Measurements from ENCODE around the gene NRG3.

The NRG3 gene

DNA sequence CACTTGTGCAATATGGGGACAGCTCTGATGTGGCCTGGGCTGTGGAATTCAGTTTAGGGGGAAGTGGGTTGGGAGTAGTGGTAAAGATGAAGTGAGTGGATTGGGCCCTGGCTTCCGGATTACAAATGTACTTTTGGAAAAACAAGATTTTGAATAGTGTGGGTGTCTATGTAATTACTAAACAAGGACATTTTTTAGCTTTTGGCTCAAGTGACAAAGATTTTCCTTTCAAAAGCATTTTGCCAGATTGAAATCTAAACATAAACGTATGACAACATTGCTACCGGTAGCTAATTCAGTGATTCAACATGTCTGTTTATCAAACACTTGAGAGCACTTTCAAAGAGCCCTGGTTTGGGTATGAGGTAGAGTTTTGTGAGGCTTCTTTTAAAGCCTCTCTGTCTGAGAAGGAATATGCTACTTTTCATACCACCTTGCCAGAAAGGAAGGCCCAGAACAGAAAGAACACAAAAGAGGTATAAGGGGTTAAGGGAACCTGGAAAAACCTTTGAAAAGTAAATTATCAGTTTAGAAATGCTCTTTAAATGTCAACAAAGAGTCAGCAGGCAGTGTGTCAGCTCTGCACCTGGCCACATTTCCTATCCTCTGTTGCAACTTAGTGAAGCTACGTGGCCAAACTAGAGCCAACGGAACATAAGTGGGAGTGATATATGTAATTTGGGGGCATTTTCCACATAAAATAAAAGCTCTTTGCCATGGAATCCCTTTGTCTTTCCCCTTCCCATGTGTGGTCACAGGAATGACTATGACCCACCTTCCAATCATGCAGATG is 516.1 kb downstream of the NRG3 start:
- no peak for ATAC-seq
- TF ChIP-seq, protein P1, sequence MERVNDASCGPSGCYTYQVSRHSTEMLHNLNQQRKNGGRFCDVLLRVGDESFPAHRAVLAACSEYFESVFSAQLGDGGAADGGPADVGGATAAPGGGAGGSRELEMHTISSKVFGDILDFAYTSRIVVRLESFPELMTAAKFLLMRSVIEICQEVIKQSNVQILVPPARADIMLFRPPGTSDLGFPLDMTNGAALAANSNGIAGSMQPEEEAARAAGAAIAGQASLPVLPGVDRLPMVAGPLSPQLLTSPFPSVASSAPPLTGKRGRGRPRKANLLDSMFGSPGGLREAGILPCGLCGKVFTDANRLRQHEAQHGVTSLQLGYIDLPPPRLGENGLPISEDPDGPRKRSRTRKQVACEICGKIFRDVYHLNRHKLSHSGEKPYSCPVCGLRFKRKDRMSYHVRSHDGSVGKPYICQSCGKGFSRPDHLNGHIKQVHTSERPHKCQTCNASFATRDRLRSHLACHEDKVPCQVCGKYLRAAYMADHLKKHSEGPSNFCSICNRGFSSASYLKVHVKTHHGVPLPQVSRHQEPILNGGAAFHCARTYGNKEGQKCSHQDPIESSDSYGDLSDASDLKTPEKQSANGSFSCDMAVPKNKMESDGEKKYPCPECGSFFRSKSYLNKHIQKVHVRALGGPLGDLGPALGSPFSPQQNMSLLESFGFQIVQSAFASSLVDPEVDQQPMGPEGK (CRISPR knock-in tag; IDR thresholded peaks at IDR 0.05; ENCODE audit: borderline replicate concordance) = no peak
- TF ChIP-seq ESRRG (CRISPR knock-in tag; IDR thresholded peaks at IDR 0.05) (no peak), ZFP30 (CRISPR knock-in tag; IDR thresholded peaks at IDR 0.05) (no peak), ZC3H10 (CRISPR knock-in tag; IDR thresholded peaks at IDR 0.05) (no peak), ZNF565 (CRISPR knock-in tag; conservative IDR thresholded peaks at IDR 0.05; ENCODE audit: low read depth) (no peak), ISL1 (CRISPR knock-in tag; IDR thresholded peaks at IDR 0.05) (no peak), TOX (CRISPR knock-in tag; IDR thresholded peaks at IDR 0.05; ENCODE audit: borderline replicate concordance) (no peak), ARNTL (CRISPR knock-in tag; IDR thresholded peaks at IDR 0.05; ENCODE audit: borderline replicate concordance, low read depth) (no peak), RARB (CRISPR knock-in tag; IDR thresholded peaks at IDR 0.05) (no peak), PPARA (CRISPR knock-in tag; IDR thresholded peaks at IDR 0.05; ENCODE audit: borderline replicate concordance) (no peak), ZNF8 (CRISPR knock-in tag; IDR thresholded peaks at IDR 0.05) (no peak), ZFP3 (CRISPR knock-in tag; IDR thresholded peaks at IDR 0.05) (no peak), TCF4 (CRISPR knock-in tag; IDR thresholded peaks at IDR 0.05; ENCODE audit: borderline replicate concordance) (no peak)
- TF ChIP-seq, protein P2, sequence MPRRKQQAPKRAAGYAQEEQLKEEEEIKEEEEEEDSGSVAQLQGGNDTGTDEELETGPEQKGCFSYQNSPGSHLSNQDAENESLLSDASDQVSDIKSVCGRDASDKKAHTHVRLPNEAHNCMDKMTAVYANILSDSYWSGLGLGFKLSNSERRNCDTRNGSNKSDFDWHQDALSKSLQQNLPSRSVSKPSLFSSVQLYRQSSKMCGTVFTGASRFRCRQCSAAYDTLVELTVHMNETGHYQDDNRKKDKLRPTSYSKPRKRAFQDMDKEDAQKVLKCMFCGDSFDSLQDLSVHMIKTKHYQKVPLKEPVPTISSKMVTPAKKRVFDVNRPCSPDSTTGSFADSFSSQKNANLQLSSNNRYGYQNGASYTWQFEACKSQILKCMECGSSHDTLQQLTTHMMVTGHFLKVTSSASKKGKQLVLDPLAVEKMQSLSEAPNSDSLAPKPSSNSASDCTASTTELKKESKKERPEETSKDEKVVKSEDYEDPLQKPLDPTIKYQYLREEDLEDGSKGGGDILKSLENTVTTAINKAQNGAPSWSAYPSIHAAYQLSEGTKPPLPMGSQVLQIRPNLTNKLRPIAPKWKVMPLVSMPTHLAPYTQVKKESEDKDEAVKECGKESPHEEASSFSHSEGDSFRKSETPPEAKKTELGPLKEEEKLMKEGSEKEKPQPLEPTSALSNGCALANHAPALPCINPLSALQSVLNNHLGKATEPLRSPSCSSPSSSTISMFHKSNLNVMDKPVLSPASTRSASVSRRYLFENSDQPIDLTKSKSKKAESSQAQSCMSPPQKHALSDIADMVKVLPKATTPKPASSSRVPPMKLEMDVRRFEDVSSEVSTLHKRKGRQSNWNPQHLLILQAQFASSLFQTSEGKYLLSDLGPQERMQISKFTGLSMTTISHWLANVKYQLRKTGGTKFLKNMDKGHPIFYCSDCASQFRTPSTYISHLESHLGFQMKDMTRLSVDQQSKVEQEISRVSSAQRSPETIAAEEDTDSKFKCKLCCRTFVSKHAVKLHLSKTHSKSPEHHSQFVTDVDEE (CRISPR knock-in tag; IDR thresholded peaks at IDR 0.05) = no peak
- TF ChIP-seq, protein P3, sequence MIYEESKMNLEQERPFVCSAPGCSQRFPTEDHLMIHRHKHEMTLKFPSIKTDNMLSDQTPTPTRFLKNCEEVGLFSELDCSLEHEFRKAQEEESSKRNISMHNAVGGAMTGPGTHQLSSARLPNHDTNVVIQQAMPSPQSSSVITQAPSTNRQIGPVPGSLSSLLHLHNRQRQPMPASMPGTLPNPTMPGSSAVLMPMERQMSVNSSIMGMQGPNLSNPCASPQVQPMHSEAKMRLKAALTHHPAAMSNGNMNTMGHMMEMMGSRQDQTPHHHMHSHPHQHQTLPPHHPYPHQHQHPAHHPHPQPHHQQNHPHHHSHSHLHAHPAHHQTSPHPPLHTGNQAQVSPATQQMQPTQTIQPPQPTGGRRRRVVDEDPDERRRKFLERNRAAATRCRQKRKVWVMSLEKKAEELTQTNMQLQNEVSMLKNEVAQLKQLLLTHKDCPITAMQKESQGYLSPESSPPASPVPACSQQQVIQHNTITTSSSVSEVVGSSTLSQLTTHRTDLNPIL (CRISPR knock-in tag; IDR thresholded peaks at IDR 0.05; ENCODE audit: low read depth) = no peak

DNA sequence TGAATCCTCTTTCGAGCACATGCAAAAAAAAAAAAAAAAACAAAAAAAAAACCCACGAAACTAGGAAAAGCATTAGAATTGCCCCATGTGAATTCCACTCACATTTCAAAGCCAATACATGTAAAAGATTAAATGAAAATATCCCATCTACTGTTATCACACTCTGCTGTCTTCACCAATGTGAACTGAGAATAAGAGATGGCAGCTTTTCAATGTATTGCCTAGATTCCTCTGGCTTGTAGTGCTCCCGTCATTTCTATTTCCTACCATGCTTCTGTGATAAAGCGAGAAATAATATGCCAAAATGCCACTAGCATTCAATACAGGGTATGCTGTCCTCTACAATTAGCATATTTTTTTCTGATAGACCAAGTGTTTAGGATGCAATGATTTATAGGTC is 517.0 kb downstream of the NRG3 start:
- TF ChIP-seq ZFP30 (CRISPR knock-in tag; IDR thresholded peaks at IDR 0.05) (no peak), RARB (CRISPR knock-in tag; IDR thresholded peaks at IDR 0.05) (no peak), ZNF8 (CRISPR knock-in tag; IDR thresholded peaks at IDR 0.05) (no peak), GLIS3 (CRISPR knock-in tag; IDR thresholded peaks at IDR 0.05) (no peak), SNAI2 (CRISPR knock-in tag; IDR thresholded peaks at IDR 0.05) (no peak), ZC3H10 (CRISPR knock-in tag; IDR thresholded peaks at IDR 0.05) (no peak), PPARA (CRISPR knock-in tag; IDR thresholded peaks at IDR 0.05; ENCODE audit: borderline replicate concordance) (no peak), ZFP3 (CRISPR knock-in tag; IDR thresholded peaks at IDR 0.05) (no peak), TCF4 (CRISPR knock-in tag; IDR thresholded peaks at IDR 0.05; ENCODE audit: borderline replicate concordance) (no peak), ZNF70 (CRISPR knock-in tag; IDR thresholded peaks at IDR 0.05) (no peak), ISL1 (CRISPR knock-in tag; IDR thresholded peaks at IDR 0.05) (no peak), ARNTL (CRISPR knock-in tag; IDR thresholded peaks at IDR 0.05; ENCODE audit: borderline replicate concordance, low read depth) (no peak)
- TF ChIP-seq, protein P4, sequence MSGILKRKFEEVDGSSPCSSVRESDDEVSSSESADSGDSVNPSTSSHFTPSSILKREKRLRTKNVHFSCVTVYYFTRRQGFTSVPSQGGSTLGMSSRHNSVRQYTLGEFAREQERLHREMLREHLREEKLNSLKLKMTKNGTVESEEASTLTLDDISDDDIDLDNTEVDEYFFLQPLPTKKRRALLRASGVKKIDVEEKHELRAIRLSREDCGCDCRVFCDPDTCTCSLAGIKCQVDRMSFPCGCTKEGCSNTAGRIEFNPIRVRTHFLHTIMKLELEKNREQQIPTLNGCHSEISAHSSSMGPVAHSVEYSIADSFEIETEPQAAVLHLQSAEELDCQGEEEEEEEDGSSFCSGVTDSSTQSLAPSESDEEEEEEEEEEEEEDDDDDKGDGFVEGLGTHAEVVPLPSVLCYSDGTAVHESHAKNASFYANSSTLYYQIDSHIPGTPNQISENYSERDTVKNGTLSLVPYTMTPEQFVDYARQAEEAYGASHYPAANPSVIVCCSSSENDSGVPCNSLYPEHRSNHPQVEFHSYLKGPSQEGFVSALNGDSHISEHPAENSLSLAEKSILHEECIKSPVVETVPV (CRISPR knock-in tag; IDR thresholded peaks at IDR 0.05) = no peak
- TF ChIP-seq, protein P5, sequence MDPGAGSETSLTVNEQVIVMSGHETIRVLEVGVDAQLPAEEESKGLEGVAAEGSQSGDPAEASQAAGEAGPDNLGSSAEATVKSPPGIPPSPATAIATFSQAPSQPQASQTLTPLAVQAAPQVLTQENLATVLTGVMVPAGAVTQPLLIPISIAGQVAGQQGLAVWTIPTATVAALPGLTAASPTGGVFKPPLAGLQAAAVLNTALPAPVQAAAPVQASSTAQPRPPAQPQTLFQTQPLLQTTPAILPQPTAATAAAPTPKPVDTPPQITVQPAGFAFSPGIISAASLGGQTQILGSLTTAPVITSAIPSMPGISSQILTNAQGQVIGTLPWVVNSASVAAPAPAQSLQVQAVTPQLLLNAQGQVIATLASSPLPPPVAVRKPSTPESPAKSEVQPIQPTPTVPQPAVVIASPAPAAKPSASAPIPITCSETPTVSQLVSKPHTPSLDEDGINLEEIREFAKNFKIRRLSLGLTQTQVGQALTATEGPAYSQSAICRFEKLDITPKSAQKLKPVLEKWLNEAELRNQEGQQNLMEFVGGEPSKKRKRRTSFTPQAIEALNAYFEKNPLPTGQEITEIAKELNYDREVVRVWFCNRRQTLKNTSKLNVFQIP (CRISPR knock-in tag; IDR thresholded peaks at IDR 0.05; ENCODE audit: borderline replicate concordance, low read depth) = no peak
- TF ChIP-seq, protein P3 (CRISPR knock-in tag; IDR thresholded peaks at IDR 0.05; ENCODE audit: low read depth) = no peak
- ATAC-seq = no peak; the same call in 2 of the 3 replicates
